WTC11 (cell line): ENCODE data around the gene PSMD6. TPM values are rescaled to one million over a fixed set of nuclear protein-coding genes. Genes with fewer than 3 reads are reported as not detected.

Experiments
- ATAC-seq: fragments of 200-7000 bp; cut with Tn5 transposase; 2 replicates; pipeline ENCODE4 v1.10.0; 2021; ENCODE audit warnings: mild to moderate bottlenecking, moderate library complexity
- CTCF ChIA-PET: fragments of 300-600 bp; sonication (Branson Sonifier 250); formaldehyde crosslinking; loops from one replicate; lab custom pipeline; 2021; ENCODE audit warnings: antibody characterized with exemption; lab: Charles Lee
- POLR2A ChIA-PET: fragments of 350-600 bp; sonication (Branson Sonifier 250); formaldehyde crosslinking; loops from one replicate; lab custom pipeline; 2021; ENCODE audit warnings: antibody characterized with exemption; lab: Charles Lee
- DNase-seq: peaks from one replicate; pipeline ENCODE4 v3.0.0; 2021; ENCODE audit warnings: low spot score
- H3K27ac Mint-ChIP-seq: 2 replicates; pipeline ENCODE4 v1.8.0; 2021; ENCODE audit warnings: mixed read lengths
- H3K27me3 Mint-ChIP-seq: 2 replicates; pipeline ENCODE4 v1.8.0; 2021; ENCODE audit warnings: low read depth, mild to moderate bottlenecking, moderate library complexity, mixed read lengths
- H3K36me3 Mint-ChIP-seq: 2 replicates; pipeline ENCODE4 v1.8.0; 2021; ENCODE audit warnings: mixed read lengths
- H3K4me1 Mint-ChIP-seq: 2 replicates; pipeline ENCODE4 v1.8.0; 2022; ENCODE audit warnings: mixed read lengths
- H3K4me3 Mint-ChIP-seq: 2 replicates; pipeline ENCODE4 v1.8.0; 2021; ENCODE audit warnings: mild to moderate bottlenecking, moderate library complexity, mixed read lengths
- H3K9me3 Mint-ChIP-seq: 2 replicates; pipeline ENCODE4 v1.8.0; 2021; ENCODE audit warnings: mixed read lengths
- CBFB ChIP-seq: sonication (generic); formaldehyde crosslinking; IDR thresholded peaks from 2 replicates; pipeline ENCODE4 v1.8.1; 2022; ENCODE audit warnings: mild to moderate bottlenecking, low read depth, missing genetic modification reagents
- ETV6 ChIP-seq: sonication (generic); formaldehyde crosslinking; IDR thresholded peaks from 2 replicates; pipeline ENCODE4 v1.8.1; 2022; ENCODE audit warnings: mild to moderate bottlenecking, missing genetic modification reagents
- GTF2I ChIP-seq: fragments of 250-450 bp; sonication (Bioruptor Pico); conservative IDR thresholded peaks from 2 replicates; pipeline ENCODE4 v1.4.0; 2021; ENCODE audit warnings: mild to moderate bottlenecking
- MXD4 ChIP-seq: fragments of 250-450 bp; sonication (Bioruptor Pico); IDR thresholded peaks from 2 replicates; pipeline ENCODE4 v1.8.0; 2021; ENCODE audit warnings: mild to moderate bottlenecking, moderate library complexity, borderline replicate concordance
- NR2C2 ChIP-seq: sonication (generic); formaldehyde crosslinking; IDR thresholded peaks from 2 replicates; pipeline ENCODE4 v1.8.0; 2022; ENCODE audit warnings: mild to moderate bottlenecking, missing genetic modification reagents
- NR3C1 ChIP-seq: sonication (generic); formaldehyde crosslinking; conservative IDR thresholded peaks from 2 replicates; pipeline ENCODE4 v1.8.1; 2023; ENCODE audit warnings: low read depth, mild to moderate bottlenecking, missing genetic modification reagents
- RELA ChIP-seq: sonication (generic); formaldehyde crosslinking; IDR thresholded peaks from 2 replicates; pipeline ENCODE4 v1.8.1; 2022; ENCODE audit warnings: missing genetic modification reagents, mild to moderate bottlenecking, borderline replicate concordance
- SMAD3 ChIP-seq: sonication (generic); formaldehyde crosslinking; IDR thresholded peaks from 2 replicates; pipeline ENCODE4 v1.8.0; 2022; ENCODE audit warnings: missing genetic modification reagents, mild to moderate bottlenecking, borderline replicate concordance
- SMAD4 ChIP-seq: sonication (generic); formaldehyde crosslinking; IDR thresholded peaks from 2 replicates; pipeline ENCODE4 v1.8.0; 2022; ENCODE audit warnings: mild to moderate bottlenecking, missing genetic modification reagents
- ZBTB21 ChIP-seq: sonication (generic); formaldehyde crosslinking; IDR thresholded peaks from 2 replicates; pipeline ENCODE4 v1.8.1; 2023; ENCODE audit warnings: mild to moderate bottlenecking, missing genetic modification reagents, borderline replicate concordance
- ZNF219 ChIP-seq: sonication (generic); formaldehyde crosslinking; IDR thresholded peaks from 2 replicates; pipeline ENCODE4 v1.8.0; 2023; ENCODE audit warnings: missing genetic modification reagents, mild to moderate bottlenecking, borderline replicate concordance
- ZNF396 ChIP-seq: fragments of 250-450 bp; sonication (Bioruptor Pico); IDR thresholded peaks from 2 replicates; pipeline ENCODE4 v1.8.0; 2021; ENCODE audit warnings: mild to moderate bottlenecking, moderate library complexity, borderline replicate concordance
- total RNA-seq: library from RNA; stranded (reverse); gene quantifications from 3 replicates; pipeline ENCODE4 v1.2.3, GENCODE V29; 2021
- TF ChIP-seq, protein P1 (sequence below): sonication (generic); formaldehyde crosslinking; IDR thresholded peaks from 2 replicates; pipeline ENCODE4 v1.8.1; 2022; ENCODE audit warnings: low read depth, mild to moderate bottlenecking, moderate library complexity, missing genetic modification reagents, borderline replicate concordance
- TF ChIP-seq, protein P2 (sequence below): sonication (generic); formaldehyde crosslinking; IDR thresholded peaks from 2 replicates; pipeline ENCODE4 v1.8.0; 2022; ENCODE audit warnings: mild to moderate bottlenecking, missing genetic modification reagents
- TF ChIP-seq, protein P3 (sequence below): sonication (generic); formaldehyde crosslinking; IDR thresholded peaks from 2 replicates; pipeline ENCODE4 v1.8.1; 2022; ENCODE audit warnings: mild to moderate bottlenecking, missing genetic modification reagents, moderate library complexity, borderline replicate concordance
- TF ChIP-seq, protein P4 (sequence below): sonication (generic); formaldehyde crosslinking; IDR thresholded peaks from 2 replicates; pipeline ENCODE4 v1.8.0; 2022; ENCODE audit warnings: missing genetic modification reagents
- TF ChIP-seq, protein P5 (sequence below): fragments of 250-450 bp; sonication (Bioruptor Pico); IDR thresholded peaks from 2 replicates; pipeline ENCODE4 v1.9.0; 2021; ENCODE audit warnings: mild to moderate bottlenecking
- TF ChIP-seq, protein P6 (sequence below): sonication (generic); formaldehyde crosslinking; IDR thresholded peaks from 2 replicates; pipeline ENCODE4 v1.8.1; 2022; ENCODE audit warnings: missing genetic modification reagents, borderline replicate concordance
- TF ChIP-seq, protein P7 (sequence below): fragments of 200-600 bp; IDR thresholded peaks from 2 replicates; pipeline ENCODE4 v1.8.0; 2022; ENCODE audit warnings: antibody characterized with exemption

The PSMD6 gene
- total RNA-seq, 1 experiment from 2014 or later: 105 TPM

DNA sequence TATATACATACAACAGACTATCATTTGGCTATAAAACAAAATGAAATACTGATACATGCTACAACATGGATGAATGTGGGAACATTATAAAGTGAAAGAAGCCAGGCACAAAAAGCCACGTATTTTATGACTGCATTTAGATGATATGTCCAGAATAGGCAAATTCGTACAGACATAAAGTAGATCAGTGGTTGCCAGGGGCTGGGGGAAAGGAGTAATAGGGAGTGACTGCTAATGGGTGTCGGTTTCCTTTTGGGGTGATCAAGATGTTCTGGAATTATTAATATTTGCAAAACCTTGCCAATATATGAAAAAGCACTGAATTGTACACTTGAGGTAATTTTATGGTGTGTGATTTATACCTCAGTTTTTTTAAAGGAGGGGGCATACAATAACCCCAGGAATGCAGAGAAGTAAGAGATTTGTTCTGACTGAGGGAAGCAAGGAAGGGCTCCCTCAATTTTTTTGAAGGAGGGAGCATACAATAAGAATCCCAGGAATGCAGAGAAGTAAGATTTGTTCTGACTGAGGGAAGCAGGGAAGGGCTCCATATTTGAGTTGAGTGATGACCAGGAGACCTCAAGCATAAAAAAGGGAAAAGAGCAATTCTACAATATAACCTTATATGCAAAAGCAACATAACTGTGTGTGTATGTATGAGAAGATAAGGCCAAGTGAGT, 6.2 kb downstream of the PSMD6 start:
- ChIA-PET POLR2A (no interaction called here), CTCF (no interaction called here)
- no peak for DNase-seq
- Mint-ChIP-seq H3K4me1 (peaks cover 3% of the 10 kb centered on the region), H3K4me3 (no peak overlapping the region), H3K27me3 (no peaks in the 10 kb centered on the region), H3K36me3 (peaks cover 77% of the 10 kb centered on the region), H3K27ac (no peak overlapping the region), H3K9me3 (no peaks in the 10 kb centered on the region)
- TF ChIP-seq, protein P1, sequence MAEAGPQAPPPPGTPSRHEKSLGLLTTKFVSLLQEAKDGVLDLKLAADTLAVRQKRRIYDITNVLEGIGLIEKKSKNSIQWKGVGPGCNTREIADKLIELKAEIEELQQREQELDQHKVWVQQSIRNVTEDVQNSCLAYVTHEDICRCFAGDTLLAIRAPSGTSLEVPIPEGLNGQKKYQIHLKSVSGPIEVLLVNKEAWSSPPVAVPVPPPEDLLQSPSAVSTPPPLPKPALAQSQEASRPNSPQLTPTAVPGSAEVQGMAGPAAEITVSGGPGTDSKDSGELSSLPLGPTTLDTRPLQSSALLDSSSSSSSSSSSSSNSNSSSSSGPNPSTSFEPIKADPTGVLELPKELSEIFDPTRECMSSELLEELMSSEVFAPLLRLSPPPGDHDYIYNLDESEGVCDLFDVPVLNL (CRISPR knock-in tag): no peak
- TF ChIP-seq CBFB (CRISPR knock-in tag) (no peak), ETV6 (no peak), NR2C2 (CRISPR knock-in tag) (no peak), SMAD3 (no peak), ZNF219 (CRISPR knock-in tag) (no peak), GTF2I (CRISPR knock-in tag) (no peak), NR3C1 (CRISPR knock-in tag) (no peak), ZBTB21 (no peak), ZNF396 (CRISPR knock-in tag) (no peak), SMAD4 (CRISPR knock-in tag) (no peak), RELA (CRISPR knock-in tag) (no peak), MXD4 (CRISPR knock-in tag) (no peak)
- TF ChIP-seq, protein P2, sequence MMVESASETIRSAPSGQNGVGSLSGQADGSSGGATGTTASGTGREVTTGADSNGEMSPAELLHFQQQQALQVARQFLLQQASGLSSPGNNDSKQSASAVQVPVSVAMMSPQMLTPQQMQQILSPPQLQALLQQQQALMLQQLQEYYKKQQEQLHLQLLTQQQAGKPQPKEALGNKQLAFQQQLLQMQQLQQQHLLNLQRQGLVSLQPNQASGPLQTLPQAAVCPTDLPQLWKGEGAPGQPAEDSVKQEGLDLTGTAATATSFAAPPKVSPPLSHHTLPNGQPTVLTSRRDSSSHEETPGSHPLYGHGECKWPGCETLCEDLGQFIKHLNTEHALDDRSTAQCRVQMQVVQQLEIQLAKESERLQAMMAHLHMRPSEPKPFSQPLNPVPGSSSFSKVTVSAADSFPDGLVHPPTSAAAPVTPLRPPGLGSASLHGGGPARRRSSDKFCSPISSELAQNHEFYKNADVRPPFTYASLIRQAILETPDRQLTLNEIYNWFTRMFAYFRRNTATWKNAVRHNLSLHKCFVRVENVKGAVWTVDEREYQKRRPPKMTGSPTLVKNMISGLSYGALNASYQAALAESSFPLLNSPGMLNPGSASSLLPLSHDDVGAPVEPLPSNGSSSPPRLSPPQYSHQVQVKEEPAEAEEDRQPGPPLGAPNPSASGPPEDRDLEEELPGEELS (CRISPR knock-in tag): no peak
- TF ChIP-seq, protein P3, sequence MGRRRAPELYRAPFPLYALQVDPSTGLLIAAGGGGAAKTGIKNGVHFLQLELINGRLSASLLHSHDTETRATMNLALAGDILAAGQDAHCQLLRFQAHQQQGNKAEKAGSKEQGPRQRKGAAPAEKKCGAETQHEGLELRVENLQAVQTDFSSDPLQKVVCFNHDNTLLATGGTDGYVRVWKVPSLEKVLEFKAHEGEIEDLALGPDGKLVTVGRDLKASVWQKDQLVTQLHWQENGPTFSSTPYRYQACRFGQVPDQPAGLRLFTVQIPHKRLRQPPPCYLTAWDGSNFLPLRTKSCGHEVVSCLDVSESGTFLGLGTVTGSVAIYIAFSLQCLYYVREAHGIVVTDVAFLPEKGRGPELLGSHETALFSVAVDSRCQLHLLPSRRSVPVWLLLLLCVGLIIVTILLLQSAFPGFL: no peak
- TF ChIP-seq, protein P4, sequence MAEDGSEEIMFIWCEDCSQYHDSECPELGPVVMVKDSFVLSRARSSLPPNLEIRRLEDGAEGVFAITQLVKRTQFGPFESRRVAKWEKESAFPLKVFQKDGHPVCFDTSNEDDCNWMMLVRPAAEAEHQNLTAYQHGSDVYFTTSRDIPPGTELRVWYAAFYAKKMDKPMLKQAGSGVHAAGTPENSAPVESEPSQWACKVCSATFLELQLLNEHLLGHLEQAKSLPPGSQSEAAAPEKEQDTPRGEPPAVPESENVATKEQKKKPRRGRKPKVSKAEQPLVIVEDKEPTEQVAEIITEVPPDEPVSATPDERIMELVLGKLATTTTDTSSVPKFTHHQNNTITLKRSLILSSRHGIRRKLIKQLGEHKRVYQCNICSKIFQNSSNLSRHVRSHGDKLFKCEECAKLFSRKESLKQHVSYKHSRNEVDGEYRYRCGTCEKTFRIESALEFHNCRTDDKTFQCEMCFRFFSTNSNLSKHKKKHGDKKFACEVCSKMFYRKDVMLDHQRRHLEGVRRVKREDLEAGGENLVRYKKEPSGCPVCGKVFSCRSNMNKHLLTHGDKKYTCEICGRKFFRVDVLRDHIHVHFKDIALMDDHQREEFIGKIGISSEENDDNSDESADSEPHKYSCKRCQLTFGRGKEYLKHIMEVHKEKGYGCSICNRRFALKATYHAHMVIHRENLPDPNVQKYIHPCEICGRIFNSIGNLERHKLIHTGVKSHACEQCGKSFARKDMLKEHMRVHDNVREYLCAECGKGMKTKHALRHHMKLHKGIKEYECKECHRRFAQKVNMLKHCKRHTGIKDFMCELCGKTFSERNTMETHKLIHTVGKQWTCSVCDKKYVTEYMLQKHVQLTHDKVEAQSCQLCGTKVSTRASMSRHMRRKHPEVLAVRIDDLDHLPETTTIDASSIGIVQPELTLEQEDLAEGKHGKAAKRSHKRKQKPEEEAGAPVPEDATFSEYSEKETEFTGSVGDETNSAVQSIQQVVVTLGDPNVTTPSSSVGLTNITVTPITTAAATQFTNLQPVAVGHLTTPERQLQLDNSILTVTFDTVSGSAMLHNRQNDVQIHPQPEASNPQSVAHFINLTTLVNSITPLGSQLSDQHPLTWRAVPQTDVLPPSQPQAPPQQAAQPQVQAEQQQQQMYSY (CRISPR knock-in tag): no peak
- TF ChIP-seq, protein P5, sequence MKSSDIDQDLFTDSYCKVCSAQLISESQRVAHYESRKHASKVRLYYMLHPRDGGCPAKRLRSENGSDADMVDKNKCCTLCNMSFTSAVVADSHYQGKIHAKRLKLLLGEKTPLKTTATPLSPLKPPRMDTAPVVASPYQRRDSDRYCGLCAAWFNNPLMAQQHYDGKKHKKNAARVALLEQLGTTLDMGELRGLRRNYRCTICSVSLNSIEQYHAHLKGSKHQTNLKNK (CRISPR knock-in tag): no peak
- TF ChIP-seq, protein P6, sequence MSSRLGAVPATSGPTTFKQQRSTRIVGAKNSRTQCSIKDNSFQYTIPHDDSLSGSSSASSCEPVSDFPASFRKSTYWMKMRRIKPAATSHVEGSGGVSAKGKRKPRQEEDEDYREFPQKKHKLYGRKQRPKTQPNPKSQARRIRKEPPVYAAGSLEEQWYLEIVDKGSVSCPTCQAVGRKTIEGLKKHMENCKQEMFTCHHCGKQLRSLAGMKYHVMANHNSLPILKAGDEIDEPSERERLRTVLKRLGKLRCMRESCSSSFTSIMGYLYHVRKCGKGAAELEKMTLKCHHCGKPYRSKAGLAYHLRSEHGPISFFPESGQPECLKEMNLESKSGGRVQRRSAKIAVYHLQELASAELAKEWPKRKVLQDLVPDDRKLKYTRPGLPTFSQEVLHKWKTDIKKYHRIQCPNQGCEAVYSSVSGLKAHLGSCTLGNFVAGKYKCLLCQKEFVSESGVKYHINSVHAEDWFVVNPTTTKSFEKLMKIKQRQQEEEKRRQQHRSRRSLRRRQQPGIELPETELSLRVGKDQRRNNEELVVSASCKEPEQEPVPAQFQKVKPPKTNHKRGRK (CRISPR knock-in tag): no peak
- TF ChIP-seq, protein P7, sequence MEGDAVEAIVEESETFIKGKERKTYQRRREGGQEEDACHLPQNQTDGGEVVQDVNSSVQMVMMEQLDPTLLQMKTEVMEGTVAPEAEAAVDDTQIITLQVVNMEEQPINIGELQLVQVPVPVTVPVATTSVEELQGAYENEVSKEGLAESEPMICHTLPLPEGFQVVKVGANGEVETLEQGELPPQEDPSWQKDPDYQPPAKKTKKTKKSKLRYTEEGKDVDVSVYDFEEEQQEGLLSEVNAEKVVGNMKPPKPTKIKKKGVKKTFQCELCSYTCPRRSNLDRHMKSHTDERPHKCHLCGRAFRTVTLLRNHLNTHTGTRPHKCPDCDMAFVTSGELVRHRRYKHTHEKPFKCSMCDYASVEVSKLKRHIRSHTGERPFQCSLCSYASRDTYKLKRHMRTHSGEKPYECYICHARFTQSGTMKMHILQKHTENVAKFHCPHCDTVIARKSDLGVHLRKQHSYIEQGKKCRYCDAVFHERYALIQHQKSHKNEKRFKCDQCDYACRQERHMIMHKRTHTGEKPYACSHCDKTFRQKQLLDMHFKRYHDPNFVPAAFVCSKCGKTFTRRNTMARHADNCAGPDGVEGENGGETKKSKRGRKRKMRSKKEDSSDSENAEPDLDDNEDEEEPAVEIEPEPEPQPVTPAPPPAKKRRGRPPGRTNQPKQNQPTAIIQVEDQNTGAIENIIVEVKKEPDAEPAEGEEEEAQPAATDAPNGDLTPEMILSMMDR: no peak
- ATAC-seq: no peak
